A549 treated with AZD2906 at 1 μM for 4 hours (cell line): ENCODE measurements around the gene SLC4A3. TPM values are rescaled to one million over a fixed set of nuclear protein-coding genes. Genes with fewer than 3 reads are reported as not detected.

ENCODE experiments used
- total RNA-seq: library from RNA; stranded (reverse); fragments of 200-300 nt; extraction: Qiagen RNA extraction; gene quantifications from 5 replicates; pipeline ENCODE4 v1.2.3, GENCODE V29; 2022

The SLC4A3 gene
- 2.0 to 3.8 TPM (median 2.9 TPM) in 5 replicates for total RNA-seq

GRCh38 chr2:219627103-219628100 is at the start of gene SLC4A3:
Gene SLC4A3, plus strand, starts transcription at chr2:219627630. Its CDS starts 363 bp downstream, at chr2:219627993.

GRCh38 chr2:219597552-219598307 is 29.7 kb upstream of the SLC4A3 start, which contains the start of gene STK11IP:
Gene STK11IP, plus strand, starts transcription at chr2:219597857. Its CDS starts 263 bp downstream, at chr2:219598120.

Other genes with a start within 250 kb of the SLC4A3 start
- 56.8 to 62.2 TPM (median 60.4 TPM) in 5 replicates for gene DNPEP, start 239.7 kb upstream of the SLC4A3 start, total RNA-seq
- gene DES, start 209.3 kb upstream of the SLC4A3 start, total RNA-seq = 0.14 to 0.69 TPM (median 0.27 TPM) in 5 replicates
- gene SPEG, start 192.8 kb upstream of the SLC4A3 start, total RNA-seq = 6.5 to 11.6 TPM (median 9.6 TPM) in 5 replicates
- gene GMPPA, start 128.7 kb upstream of the SLC4A3 start, total RNA-seq = 32.4 to 39.4 TPM (median 36.7 TPM) in 5 replicates
- gene ASIC4, start 113.1 kb upstream of the SLC4A3 start, total RNA-seq = 0.04 to 0.07 TPM (median 0.05 TPM) in 5 replicates
- 18.6 to 32.1 TPM (median 31.6 TPM) in 5 replicates for gene CHPF, start 83.8 kb upstream of the SLC4A3 start, total RNA-seq
- 0.62 to 1.2 TPM (median 0.96 TPM) in 5 replicates for gene TMEM198, start 83.6 kb upstream of the SLC4A3 start, total RNA-seq
- gene OBSL1, start 56.1 kb upstream of the SLC4A3 start, total RNA-seq = 18.7 to 23.2 TPM (median 21.6 TPM) in 5 replicates
- 0.21 to 0.59 TPM (median 0.52 TPM) in 5 replicates for gene INHA, start 55.3 kb upstream of the SLC4A3 start, total RNA-seq
- 13.0 to 18.4 TPM (median 16.5 TPM) in 5 replicates for gene STK11IP, start 29.8 kb upstream of the SLC4A3 start, total RNA-seq